Measurements from ENCODE around the gene WDR36. TPM values are rescaled to one million over a fixed set of nuclear protein-coding genes. Genes with fewer than 3 reads are reported as not detected.

Gene WDR36
- total and polyA plus RNA-seq, 2 of the 8 experiments (the other 6 are each of a cell fraction or from before 2014, with no cell fraction given) = 9.3 to 41.8 TPM

DNA sequence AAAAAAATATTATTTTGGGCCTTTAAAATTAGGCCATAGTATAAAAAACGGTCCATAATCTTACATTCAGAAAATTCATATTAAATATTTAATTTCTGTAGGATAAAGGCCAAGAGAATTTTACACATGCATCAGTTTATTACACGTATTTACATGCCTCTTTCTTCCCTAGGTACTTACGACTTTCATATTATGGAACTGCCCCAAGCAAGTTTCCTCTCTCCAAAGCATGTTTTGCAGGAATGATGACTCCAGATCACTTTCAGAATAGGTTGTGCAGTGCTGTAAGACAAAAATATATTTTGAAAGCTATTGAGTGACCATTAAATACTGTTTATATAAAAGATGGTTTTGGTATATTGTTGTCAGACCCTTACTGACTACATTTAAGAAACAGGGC is 61.8 kb downstream of the WDR36 start:
- no peak overlapping the region for H3K23ac ChIP-seq (ENCODE audit: insufficient read length)
- H3K27ac ChIP-seq (ENCODE audit: low read depth, low read length) = no peak overlapping the region
- CTCF ChIA-PET (ENCODE audit: partially characterized antibody) = no interaction called here
- POLR2A ChIA-PET (ENCODE audit: partially characterized antibody) = no interaction called here
- H3K23me2 ChIP-seq (ENCODE audit: low read depth, low read length) = no peaks in the 10 kb centered on the region
- no peaks in the 10 kb centered on the region for H3K36me3 ChIP-seq (ENCODE audit: control insufficient read depth in 2 of 4, insufficient read depth in 4 of 4, low read length in 3 of 4)
- H4K91ac ChIP-seq (replicated peaks; ENCODE audit: insufficient read length, low read length) = no peak overlapping the region
- no peak overlapping the region for H2AFZ ChIP-seq (ENCODE audit: low read length)
- H3K4me2 ChIP-seq (ENCODE audit: insufficient read depth in 1 of 2, low read depth in 2 of 2, low read length in 2 of 2) = no peak overlapping the region
- no peak overlapping the region for H4K8ac ChIP-seq (ENCODE audit: extremely low read depth, insufficient read depth, low read length)
- FAIRE-seq = no peak
- no peak overlapping the region for H3K18ac ChIP-seq (ENCODE audit: extremely low read depth, low read length)
- no peak overlapping the region for H2AK5ac ChIP-seq (ENCODE audit: low read depth, low read length)
- H3K9ac ChIP-seq (replicated peaks in 1 of 4; ENCODE audit: extremely low read depth in 1 of 4, low read depth in 3 of 4, low read length in 3 of 4) = no peak overlapping the region
- no peak for DNase-seq (ENCODE audit: low read depth in 1 of 2, low spot score in 2 of 2)
- no peak overlapping the region for H2BK15ac ChIP-seq (ENCODE audit: low read length)
- no peak overlapping the region for H3K56ac ChIP-seq (replicated peaks; ENCODE audit: insufficient read length, low read depth, low read length)
- H3K4me3 ChIP-seq (ENCODE audit: extremely low read depth in 1 of 4, insufficient read depth in 2 of 4, low read depth in 3 of 4, low read length in 4 of 4) = no peak overlapping the region
- H3K4ac ChIP-seq (replicated peaks; ENCODE audit: insufficient read length, low read depth, low read length) = no peak overlapping the region
- no peak overlapping the region for H2BK20ac ChIP-seq (ENCODE audit: low read length)
- H3K27me3 ChIP-seq (replicated peaks in 1 of 4; ENCODE audit: control insufficient read depth in 3 of 4, extremely low read depth in 1 of 4, insufficient read depth in 3 of 4, low read length in 3 of 4) = peaks cover 0 to 1% (median 0%) of the 10 kb centered on the region in 4 experiments; a peak in 1 of 7 replicates
- no peaks in the 10 kb centered on the region for H3K4me1 ChIP-seq (replicated peaks in 1 of 4; ENCODE audit: control insufficient read depth in 3 of 4, insufficient read depth in 4 of 4, low read length in 3 of 4)
- H4K5ac ChIP-seq (ENCODE audit: insufficient read length, low read depth, low read length) = no peak overlapping the region
- no peak overlapping the region for H2BK5ac ChIP-seq (ENCODE audit: low read depth, low read length)
- no peak overlapping the region for H2BK12ac ChIP-seq (ENCODE audit: low read depth, low read length)
- H3K9me3 ChIP-seq (ENCODE audit: insufficient read depth in 2 of 2, low read depth in 1 of 2, low read length in 1 of 2) = no peaks in the 10 kb centered on the region
- no peaks in the 10 kb centered on the region for H3K79me1 ChIP-seq (ENCODE audit: low read depth, low read length)
- no peaks in the 10 kb centered on the region for H4K20me1 ChIP-seq (replicated peaks in 1 of 2; ENCODE audit: control insufficient read depth in 1 of 2, insufficient read depth in 2 of 2, low read length in 2 of 2)
- H3K14ac ChIP-seq (ENCODE audit: insufficient read length) = no peak overlapping the region
- WGBS, 2 experiments (ENCODE audit: extremely low coverage in 1 of 2, insufficient coverage in 1 of 2, insufficient read length in 1 of 2, insufficient replicate concordance in 2 of 2, low coverage in 1 of 2, low lambda C conversion rate in 2 of 2, missing lambda C conversion rate in 1 of 2) = 80% methylated on average over 3 of the region's 3 CpGs; no CpG with 5 or more reads in 1 of the 2 experiments
- H2BK120ac ChIP-seq (replicated peaks; ENCODE audit: low read depth, low read length) = no peak overlapping the region
- H3K79me2 ChIP-seq (ENCODE audit: control insufficient read depth in 1 of 2, insufficient read depth in 2 of 2, low read length in 2 of 2) = no peaks in the 10 kb centered on the region
- TF ChIP-seq TAF7 (optimal IDR thresholded peaks at IDR 0.05; ENCODE audit: borderline replicate concordance, low read depth, low read length) (no peak), CHD1 (IDR thresholded peaks at IDR 0.05; ENCODE audit: low read depth, low read length) (no peak), TCF12 (IDR thresholded peaks at IDR 0.05; ENCODE audit: low read depth, low read length) (no peak), MAFK (IDR thresholded peaks at IDR 0.05; ENCODE audit: low read depth, low read length) (no peak), TEAD4 (IDR thresholded peaks at IDR 0.05; ENCODE audit: low read depth, low read length) (no peak), EP300 (IDR thresholded peaks at IDR 0.05; ENCODE audit: borderline replicate concordance in 1 of 2, low read depth in 2 of 2, low read length in 2 of 2) (no peak), EGR1 (IDR thresholded peaks at IDR 0.05; ENCODE audit: borderline replicate concordance, low read depth, low read length) (no peak), NANOG (IDR thresholded peaks at IDR 0.05; ENCODE audit: insufficient read depth, low read depth, low read length, poor library complexity, severe bottlenecking) (no peak), ZNF274 (IDR thresholded peaks at IDR 0.05; ENCODE audit: borderline replicate concordance, extremely low read depth, low read length) (no peak), JUN (IDR thresholded peaks at IDR 0.05; ENCODE audit: low read depth, low read length) (no peak), HDAC2 (IDR thresholded peaks at IDR 0.05; ENCODE audit: borderline replicate concordance in 1 of 2, low read depth in 2 of 2, low read length in 2 of 2) (no peak), SP4 (IDR thresholded peaks at IDR 0.05; ENCODE audit: low read length) (no peak)
- TF ChIP-seq, protein P1, sequence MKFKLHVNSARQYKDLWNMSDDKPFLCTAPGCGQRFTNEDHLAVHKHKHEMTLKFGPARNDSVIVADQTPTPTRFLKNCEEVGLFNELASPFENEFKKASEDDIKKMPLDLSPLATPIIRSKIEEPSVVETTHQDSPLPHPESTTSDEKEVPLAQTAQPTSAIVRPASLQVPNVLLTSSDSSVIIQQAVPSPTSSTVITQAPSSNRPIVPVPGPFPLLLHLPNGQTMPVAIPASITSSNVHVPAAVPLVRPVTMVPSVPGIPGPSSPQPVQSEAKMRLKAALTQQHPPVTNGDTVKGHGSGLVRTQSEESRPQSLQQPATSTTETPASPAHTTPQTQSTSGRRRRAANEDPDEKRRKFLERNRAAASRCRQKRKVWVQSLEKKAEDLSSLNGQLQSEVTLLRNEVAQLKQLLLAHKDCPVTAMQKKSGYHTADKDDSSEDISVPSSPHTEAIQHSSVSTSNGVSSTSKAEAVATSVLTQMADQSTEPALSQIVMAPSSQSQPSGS (IDR thresholded peaks at IDR 0.05; ENCODE audit: low read length) = no peak
